CD14-positive monocyte (primary cell): ENCODE data around the gene MT1E. TPM values are rescaled to one million over a fixed set of nuclear protein-coding genes. Genes with fewer than 3 reads are reported as not detected.

Source experiments
- DNase-seq, 3 donors: peaks; one replicate each; pipeline ENCODE4 v3.0.0-alpha.2; 2011 to 2022
- H2AFZ ChIP-seq: 2 replicates; pipeline ENCODE4 v1.6.0; 2012; ENCODE audit warnings: mild to moderate bottlenecking, low read depth, low read length, inconsistent platforms; ENCODE audit not compliant: insufficient read depth, poor library complexity, severe bottlenecking
- H3K27ac ChIP-seq, 2 donors: 1 replicate in 1 of 2; 2 replicates in 1 of 2; pipeline ENCODE4 v1.5.1; 2012 to 2013; ENCODE audit warnings: low read length in 2 of 2, control low read depth in 1 of 2, inconsistent platforms in 1 of 2, low read depth in 1 of 2, mild to moderate bottlenecking in 1 of 2
- H3K27me3 ChIP-seq, 2 donors: one replicate each; pipeline versions ENCODE4 v1.6.0 to v1.6.1; 2011 to 2013; ENCODE audit warnings: low read length in 2 of 2; ENCODE audit not compliant: control insufficient read depth in 2 of 2, insufficient read depth in 2 of 2
- H3K36me3 ChIP-seq, 2 donors: replicated peaks in 1 of 2; 1 replicate in 1 of 2; 2 replicates in 1 of 2; pipeline versions ENCODE4 v1.5.1 to v1.6.1; 2012 to 2013; ENCODE audit warnings: low read length in 2 of 2, control low read depth in 1 of 2, inconsistent platforms in 1 of 2, mild to moderate bottlenecking in 1 of 2; ENCODE audit not compliant: insufficient read depth in 2 of 2, control insufficient read depth in 1 of 2
- H3K4me1 ChIP-seq, 2 donors: 1 replicate in 1 of 2; 2 replicates in 1 of 2; pipeline versions ENCODE4 v1.5.1 to v1.6.1; 2012 to 2013; ENCODE audit warnings: low read length in 2 of 2, control low read depth in 1 of 2, inconsistent platforms in 1 of 2, mild to moderate bottlenecking in 1 of 2, moderate library complexity in 1 of 2; ENCODE audit not compliant: insufficient read depth in 2 of 2, control insufficient read depth in 1 of 2
- H3K4me2 ChIP-seq: replicated peaks from 2 replicates; pipeline ENCODE3; 2012; ENCODE audit warnings: low read length, moderate library complexity, mild to moderate bottlenecking; ENCODE audit not compliant: poor library complexity, severe bottlenecking; ENCODE audit errors: extremely low read depth
- H3K4me3 ChIP-seq, 3 experiments: fragments of 200-600 bp in 1 of 3; sonication (generic) in 1 of 3; replicated peaks in 1 of 3; 1 replicate in 2 of 3; 2 replicates in 1 of 3; pipeline ENCODE4 v1.5.1; 2011 to 2013; ENCODE audit warnings: low read length in 3 of 3, mild to moderate bottlenecking in 3 of 3, control low read depth in 2 of 3, low read depth in 2 of 3, inconsistent platforms in 1 of 3, moderate library complexity in 1 of 3
- H3K79me2 ChIP-seq: 2 replicates; pipeline ENCODE4 v1.6.0; 2012; ENCODE audit warnings: mild to moderate bottlenecking, control low read depth, inconsistent platforms, low read length, moderate library complexity; ENCODE audit not compliant: insufficient read depth
- H3K9ac ChIP-seq: 2 replicates; pipeline ENCODE4 v1.6.0; 2017; ENCODE audit warnings: low read length, mild to moderate bottlenecking; ENCODE audit not compliant: insufficient read depth, poor library complexity, severe bottlenecking
- H3K9me3 ChIP-seq, 2 donors: replicated peaks in 1 of 2; 1 replicate in 1 of 2; 2 replicates in 1 of 2; pipeline versions ENCODE4 v1.5.1 to v1.6.1; 2012 to 2013; ENCODE audit warnings: low read length in 2 of 2, control low read depth in 1 of 2; ENCODE audit not compliant: control insufficient read depth in 1 of 2, insufficient read depth in 1 of 2
- H4K20me1 ChIP-seq: 2 replicates; pipeline ENCODE4 v1.6.0; 2012; ENCODE audit warnings: mild to moderate bottlenecking, low read length, control low read depth, moderate library complexity; ENCODE audit not compliant: insufficient read depth
- H3K27ac Mint-ChIP-seq, 7 donors: one replicate each; pipeline ENCODE4 v1.8.0; 2020; ENCODE audit warnings: mild to moderate bottlenecking in 7 of 7, mixed read lengths in 7 of 7, moderate library complexity in 6 of 7, inconsistent platforms in 2 of 7
- H3K27me3 Mint-ChIP-seq, 3 donors: one replicate each; pipeline ENCODE4 v1.8.0; 2021 to 2022; ENCODE audit warnings: low read depth in 3 of 3, mild to moderate bottlenecking in 3 of 3, mixed read lengths in 3 of 3, moderate library complexity in 3 of 3, inconsistent platforms in 1 of 3
- H3K36me3 Mint-ChIP-seq, 2 donors: one replicate each; pipeline ENCODE4 v1.8.0; 2020; ENCODE audit warnings: mixed read lengths in 2 of 2, inconsistent platforms in 1 of 2, mild to moderate bottlenecking in 1 of 2
- H3K4me1 Mint-ChIP-seq: one replicate; pipeline ENCODE4 v1.8.0; 2020; ENCODE audit warnings: mild to moderate bottlenecking, mixed read lengths
- H3K4me3 Mint-ChIP-seq, 2 donors: one replicate each; pipeline ENCODE4 v1.8.0; 2020; ENCODE audit warnings: mild to moderate bottlenecking in 2 of 2, mixed read lengths in 2 of 2, moderate library complexity in 1 of 2
- H3K9me3 Mint-ChIP-seq, 7 donors: one replicate each; pipeline ENCODE4 v1.8.0; 2020 to 2022; ENCODE audit warnings: mixed read lengths in 7 of 7, mild to moderate bottlenecking in 6 of 7, moderate library complexity in 6 of 7, inconsistent platforms in 2 of 7
- WGBS: methylation state at CpG from one replicate; pipeline ENCODE4 v1.1.5; 2013; ENCODE audit warnings: missing lambda C conversion rate; ENCODE audit not compliant: insufficient coverage; 5-methylcytosine and 5-hydroxymethylcytosine counted together
- intact Hi-C, 2 donors: fragments of 100-400 bp; cut with micrococcal nuclease; formaldehyde crosslinking; loops; one replicate each; pipeline versions ENCODE4 v1.15.0 to v1.15.1; 2023
- polyA plus RNA-seq, 3 donors: library from polyadenylated mRNA; depleted of rRNA in 1 of 3; unstranded in 2 of 3; stranded (reverse) in 1 of 3; fragments of 300-500 nt in 2 of 3; fragments of >200 nt in 1 of 3; fragmentation: Illumina TruSeq in 2 of 3; gene quantifications; 1 replicate in 2 of 3; 2 replicates in 1 of 3; pipeline ENCODE4 v1.2.3, GENCODE V29; 2012 to 2021
- TF ChIP-seq, protein P1 (sequence below): fragments of 200-600 bp; IDR thresholded peaks from one replicate; pipeline ENCODE4 v1.8.0; 2022; ENCODE audit warnings: antibody characterized with exemption, mild to moderate bottlenecking

MT1E gene
- polyA plus RNA-seq, 3 donors = 1.3 to 4.3 (median 4.0) TPM

DNA sequence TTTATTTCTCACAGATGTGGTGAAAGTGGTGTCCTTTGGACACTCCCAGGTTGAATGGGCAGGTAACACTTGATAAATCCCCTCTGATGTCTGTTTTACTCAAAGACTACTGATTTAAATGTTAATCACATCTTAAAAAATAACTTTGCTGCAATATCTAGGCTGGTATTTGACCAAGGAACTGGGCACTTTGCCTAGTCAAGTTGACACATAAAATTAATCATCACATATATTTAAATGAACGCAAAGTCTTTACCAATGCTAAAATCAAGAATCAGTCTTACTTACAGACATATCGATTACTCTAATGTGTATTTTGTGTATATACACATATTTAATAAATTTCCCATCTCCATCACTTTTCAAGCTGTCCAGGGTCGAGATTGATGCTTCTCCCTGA, 10.2 kb upstream of the MT1E start:
- H3K4me1 ChIP-seq = peaks cover 17 to 24% of the 10 kb centered on the region in 2 donors
- Mint-ChIP-seq H3K4me1 (peaks cover 25% of the 10 kb centered on the region), H3K9me3 (peaks cover 0 to 2% (median 0%) of the 10 kb centered on the region in 7 donors), H3K4me3 (no peak overlapping the region), H3K27ac (no peak overlapping the region), H3K36me3 (peaks cover 0 to 2% of the 10 kb centered on the region in 2 donors), H3K27me3 (peaks cover 36 to 47% (median 44%) of the 10 kb centered on the region in 3 donors)
- TF ChIP-seq, protein P1, sequence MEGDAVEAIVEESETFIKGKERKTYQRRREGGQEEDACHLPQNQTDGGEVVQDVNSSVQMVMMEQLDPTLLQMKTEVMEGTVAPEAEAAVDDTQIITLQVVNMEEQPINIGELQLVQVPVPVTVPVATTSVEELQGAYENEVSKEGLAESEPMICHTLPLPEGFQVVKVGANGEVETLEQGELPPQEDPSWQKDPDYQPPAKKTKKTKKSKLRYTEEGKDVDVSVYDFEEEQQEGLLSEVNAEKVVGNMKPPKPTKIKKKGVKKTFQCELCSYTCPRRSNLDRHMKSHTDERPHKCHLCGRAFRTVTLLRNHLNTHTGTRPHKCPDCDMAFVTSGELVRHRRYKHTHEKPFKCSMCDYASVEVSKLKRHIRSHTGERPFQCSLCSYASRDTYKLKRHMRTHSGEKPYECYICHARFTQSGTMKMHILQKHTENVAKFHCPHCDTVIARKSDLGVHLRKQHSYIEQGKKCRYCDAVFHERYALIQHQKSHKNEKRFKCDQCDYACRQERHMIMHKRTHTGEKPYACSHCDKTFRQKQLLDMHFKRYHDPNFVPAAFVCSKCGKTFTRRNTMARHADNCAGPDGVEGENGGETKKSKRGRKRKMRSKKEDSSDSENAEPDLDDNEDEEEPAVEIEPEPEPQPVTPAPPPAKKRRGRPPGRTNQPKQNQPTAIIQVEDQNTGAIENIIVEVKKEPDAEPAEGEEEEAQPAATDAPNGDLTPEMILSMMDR = no peak
- H3K4me3 ChIP-seq = no peak overlapping the region
- H3K36me3 ChIP-seq = no peaks in the 10 kb centered on the region
- WGBS = 100% methylated on average over 1 of the region's 3 CpGs
- intact Hi-C loops = no loop called here
- H3K9me3 ChIP-seq = no peaks in the 10 kb centered on the region
- no peak overlapping the region for H2AFZ ChIP-seq
- no peak overlapping the region for H3K27ac ChIP-seq
- no peak for DNase-seq
- H3K79me2 ChIP-seq = no peaks in the 10 kb centered on the region
- no peaks in the 10 kb centered on the region for H4K20me1 ChIP-seq
- H3K4me2 ChIP-seq = no peak overlapping the region
- H3K27me3 ChIP-seq = peaks cover 18 to 40% of the 10 kb centered on the region in 2 donors
- H3K9ac ChIP-seq = no peak overlapping the region

DNA sequence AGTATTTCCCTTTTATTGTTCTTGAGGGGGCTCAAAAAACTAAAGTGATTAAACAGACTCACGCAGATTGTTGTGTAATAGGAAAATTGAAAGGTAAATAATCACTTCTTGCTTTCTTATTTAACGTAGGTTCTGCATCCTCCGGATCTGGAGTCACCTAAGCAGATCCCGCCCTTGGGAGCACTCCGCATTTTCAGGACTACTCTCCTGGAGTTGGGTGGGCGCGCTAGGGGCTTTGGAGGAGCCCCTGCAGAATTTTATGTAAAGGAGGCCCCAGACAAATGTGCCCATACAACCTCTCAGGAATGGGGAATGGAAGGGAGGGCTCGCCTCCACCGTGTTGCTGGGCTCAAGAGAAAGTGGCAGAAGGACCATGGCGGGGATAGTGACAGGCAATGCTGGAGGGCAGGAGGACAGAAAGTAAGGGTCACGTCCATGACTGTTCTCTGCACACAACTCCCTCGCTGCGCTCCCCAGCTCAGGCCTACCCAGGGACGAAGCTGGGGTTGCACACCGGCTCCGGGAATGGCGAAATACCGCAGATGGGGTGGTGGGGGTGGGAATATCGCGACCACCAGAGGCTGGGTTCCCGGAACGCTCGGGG, 8.9 kb upstream of the MT1E start:
- WGBS = 33% methylated on average over 20 of the region's 23 CpGs
- Mint-ChIP-seq H3K4me3 (peak overlapping the region; percentile 81 to 94), H3K4me1 (peaks cover 13% of the 10 kb centered on the region), H3K27me3 (peaks cover 38 to 49% (median 42%) of the 10 kb centered on the region in 3 donors), H3K9me3 (peaks cover 0 to 2% (median 0%) of the 10 kb centered on the region in 7 donors), H3K27ac (no peak overlapping the region), H3K36me3 (peaks cover 0 to 2% of the 10 kb centered on the region in 2 donors)
- Histone ChIP-seq H3K4me3 (peak overlapping the region; percentile 26 to 74 (median 29)), H3K4me2 (peak overlapping the region; percentile 82), H3K9ac (peak overlapping the region; percentile 58), H2AFZ (peak overlapping the region; percentile 83), H3K27me3 (peaks cover 18 to 42% of the 10 kb centered on the region in 2 donors), H3K27ac (no peak overlapping the region), H4K20me1 (no peaks in the 10 kb centered on the region), H3K79me2 (no peaks in the 10 kb centered on the region), H3K9me3 (no peaks in the 10 kb centered on the region), H3K4me1 (peaks cover 12 to 14% of the 10 kb centered on the region in 2 donors), H3K36me3 (no peaks in the 10 kb centered on the region)
- TF ChIP-seq, protein P1 = no peak
- no peak for DNase-seq
- intact Hi-C loops = no loop called here
